GM19452 (cell line): ENCODE measurements around the gene MEOX2.

Source experiments
- ATAC-seq: cut with Tn5 transposase; IDR thresholded peaks from one replicate; pipeline ENCODE4 v1.9.1; 2021; ENCODE audit not compliant: unreplicated experiment

MEOX2 gene

GRCh38 chr7:15681631-15682030 is 4.9 kb downstream of the MEOX2 start:
- ATAC-seq = no peak

GRCh38 chr7:15681186-15681585 is 5.3 kb downstream of the MEOX2 start:
- no peak for ATAC-seq

GRCh38 chr7:15680446-15680845 is 6.0 kb downstream of the MEOX2 start:
- no peak for ATAC-seq

GRCh38 chr7:15679306-15679705 is 7.2 kb downstream of the MEOX2 start:
- no peak for ATAC-seq

- ATAC-seq = no peak
These were observed 7.8 kb downstream of the MEOX2 start for GRCh38 chr7:15678653-15679052.

GRCh38 chr7:15675379-15675778 is 11.1 kb downstream of the MEOX2 start:
- ATAC-seq = no peak

GRCh38 chr7:15674586-15674985 is 11.9 kb downstream of the MEOX2 start:
- no peak for ATAC-seq

GRCh38 chr7:15669443-15670090 is 16.9 kb downstream of the MEOX2 start:
- no peak for ATAC-seq

GRCh38 chr7:15667991-15668390 is 18.5 kb downstream of the MEOX2 start:
- ATAC-seq = no peak

GRCh38 chr7:15662451-15662850 is 24.0 kb downstream of the MEOX2 start:
- ATAC-seq = no peak

GRCh38 chr7:15658247-15658646 is 28.2 kb downstream of the MEOX2 start:
- no peak for ATAC-seq

GRCh38 chr7:15652776-15653290 is 33.6 kb downstream of the MEOX2 start:
- ATAC-seq = no peak

- ATAC-seq = no peak
These were observed 34.8 kb downstream of the MEOX2 start for GRCh38 chr7:15651693-15652092.

GRCh38 chr7:15650787-15651186 is 35.7 kb downstream of the MEOX2 start:
- no peak for ATAC-seq

GRCh38 chr7:15648461-15648961 is 38.0 kb downstream of the MEOX2 start:
- no peak for ATAC-seq

- no peak for ATAC-seq
These were observed 39.2 kb downstream of the MEOX2 start for GRCh38 chr7:15647309-15647708.

GRCh38 chr7:15643000-15643705 is 43.3 kb downstream of the MEOX2 start:
- no peak for ATAC-seq

GRCh38 chr7:15628876-15629275 is 57.6 kb downstream of the MEOX2 start:
- no peak for ATAC-seq

GRCh38 chr7:15626041-15626440 is 60.4 kb downstream of the MEOX2 start:
- ATAC-seq = no peak

- ATAC-seq = no peak
These were observed 61.0 kb downstream of the MEOX2 start for GRCh38 chr7:15625466-15625865.

GRCh38 chr7:15621468-15621867 is 65.0 kb downstream of the MEOX2 start:
- ATAC-seq = no peak

GRCh38 chr7:15620491-15621185 is 65.8 kb downstream of the MEOX2 start:
- no peak for ATAC-seq
